GM19468 (cell line): Measurements from ENCODE around the gene FAM168A.
"Not testable (repeated sequence)": the region's sequence is repeated elsewhere in the genome, so short reads cannot be mapped to it uniquely, and the experiment has no call there.

Experiments
- ATAC-seq: cut with Tn5 transposase; IDR thresholded peaks from one replicate; pipeline ENCODE4 v1.9.1; 2021; ENCODE audit warnings: mild to moderate bottlenecking, moderate library complexity, moderate number of reproducible peaks; ENCODE audit not compliant: unreplicated experiment; ENCODE audit errors: extremely low read depth

The FAM168A gene

GRCh38 chr11:73478737-73479347 is 119.1 kb downstream of the FAM168A start:
- ATAC-seq = no peak

- ATAC-seq = no peak
Measured at GRCh38 chr11:73477518-73477917, 120.4 kb downstream of the FAM168A start.

GRCh38 chr11:73475549-73476095 is 122.3 kb downstream of the FAM168A start:
- ATAC-seq = no peak

- ATAC-seq = no peak
Measured at GRCh38 chr11:73473252-73473651, 124.7 kb downstream of the FAM168A start.

GRCh38 chr11:73470036-73470612 is 127.8 kb downstream of the FAM168A start:
- ATAC-seq = not testable (repeated sequence)

- ATAC-seq = no peak
Measured at GRCh38 chr11:73469401-73469800, 128.5 kb downstream of the FAM168A start.

GRCh38 chr11:73468590-73469161 is 129.2 kb downstream of the FAM168A start:
- ATAC-seq = no peak

- ATAC-seq = no peak
Measured at GRCh38 chr11:73467505-73467904, 130.4 kb downstream of the FAM168A start.

- ATAC-seq = no peak
Measured at GRCh38 chr11:73466643-73467042, 131.3 kb downstream of the FAM168A start.

- no peak for ATAC-seq
Measured at GRCh38 chr11:73465871-73466270, 132.0 kb downstream of the FAM168A start.

- ATAC-seq = no peak
Measured at GRCh38 chr11:73465023-73465675, 132.8 kb downstream of the FAM168A start.

GRCh38 chr11:73464347-73464746 is 133.6 kb downstream of the FAM168A start:
- ATAC-seq = no peak

GRCh38 chr11:73463359-73463758 is 134.6 kb downstream of the FAM168A start:
- ATAC-seq = no peak

GRCh38 chr11:73461964-73462363 is 135.9 kb downstream of the FAM168A start:
- no peak for ATAC-seq

- ATAC-seq = no peak
Measured at GRCh38 chr11:73461335-73461840, 136.5 kb downstream of the FAM168A start.

- ATAC-seq = no peak
Measured at GRCh38 chr11:73458201-73458600, 139.7 kb downstream of the FAM168A start.

- no peak for ATAC-seq
Measured at GRCh38 chr11:73454987-73455386, 142.9 kb downstream of the FAM168A start.

- no peak for ATAC-seq
Measured at GRCh38 chr11:73453562-73453961, 144.3 kb downstream of the FAM168A start.

- ATAC-seq = no peak
Measured at GRCh38 chr11:73452726-73453125, 145.2 kb downstream of the FAM168A start.

GRCh38 chr11:73451896-73452295 is 146.0 kb downstream of the FAM168A start:
- ATAC-seq = no peak

- ATAC-seq = no peak
Measured at GRCh38 chr11:73446766-73447165, 151.1 kb downstream of the FAM168A start.
